Stimulated activated naive CD8-positive, alpha-beta T cell treated with anti-CD3 and anti-CD28 coated beads, Interleukin-15, Interleukin-2, amounts not matched to agents 100 ng/mL and 50 ng/mL, for 24 hours (primary cell): ENCODE results near the gene L3MBTL4.

Source experiments
- H3K27ac Mint-ChIP-seq: one replicate; pipeline ENCODE4 v1.8.0; 2021; ENCODE audit warnings: mild to moderate bottlenecking, mixed read lengths
- H3K27me3 Mint-ChIP-seq: one replicate; pipeline ENCODE4 v1.8.0; 2021; ENCODE audit warnings: mixed read lengths
- H3K36me3 Mint-ChIP-seq: one replicate; pipeline ENCODE4 v1.8.0; 2021; ENCODE audit warnings: low read depth, mixed read lengths
- H3K4me1 Mint-ChIP-seq: one replicate; pipeline ENCODE4 v1.8.0; 2021; ENCODE audit warnings: low read depth, mixed read lengths
- H3K4me3 Mint-ChIP-seq: one replicate; pipeline ENCODE4 v1.8.0; 2021; ENCODE audit warnings: mild to moderate bottlenecking, mixed read lengths
- H3K9me3 Mint-ChIP-seq: one replicate; pipeline ENCODE4 v1.8.0; 2021; ENCODE audit warnings: mixed read lengths

L3MBTL4 gene

DNA sequence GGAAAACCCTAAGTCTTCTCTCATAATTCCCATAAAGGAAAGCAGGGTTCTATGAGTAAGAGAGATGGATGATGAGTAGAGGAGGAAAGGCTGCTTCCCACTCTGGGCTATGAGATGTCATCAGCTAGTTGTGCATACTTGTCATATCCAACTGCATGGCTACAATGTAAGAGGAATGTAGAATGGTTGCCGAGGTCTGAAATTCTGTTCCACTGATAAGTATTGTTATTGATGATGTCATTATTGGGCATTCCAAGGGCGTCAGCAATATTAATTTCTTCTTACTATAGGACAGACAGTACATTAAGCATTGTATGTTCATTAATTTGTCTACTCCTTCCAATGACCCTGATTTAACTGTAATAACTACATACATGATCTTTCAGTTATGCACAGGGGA lies 88.1 kb downstream of the L3MBTL4 start:
- H3K9me3 Mint-ChIP-seq, result peaks cover 30% of the 10 kb centered on the region
- H3K36me3 Mint-ChIP-seq, result no peaks in the 10 kb centered on the region
- no peak overlapping the region for H3K27ac Mint-ChIP-seq
- no peaks in the 10 kb centered on the region for H3K4me1 Mint-ChIP-seq
- H3K4me3 Mint-ChIP-seq, result no peak overlapping the region
- H3K27me3 Mint-ChIP-seq, result no peaks in the 10 kb centered on the region

DNA sequence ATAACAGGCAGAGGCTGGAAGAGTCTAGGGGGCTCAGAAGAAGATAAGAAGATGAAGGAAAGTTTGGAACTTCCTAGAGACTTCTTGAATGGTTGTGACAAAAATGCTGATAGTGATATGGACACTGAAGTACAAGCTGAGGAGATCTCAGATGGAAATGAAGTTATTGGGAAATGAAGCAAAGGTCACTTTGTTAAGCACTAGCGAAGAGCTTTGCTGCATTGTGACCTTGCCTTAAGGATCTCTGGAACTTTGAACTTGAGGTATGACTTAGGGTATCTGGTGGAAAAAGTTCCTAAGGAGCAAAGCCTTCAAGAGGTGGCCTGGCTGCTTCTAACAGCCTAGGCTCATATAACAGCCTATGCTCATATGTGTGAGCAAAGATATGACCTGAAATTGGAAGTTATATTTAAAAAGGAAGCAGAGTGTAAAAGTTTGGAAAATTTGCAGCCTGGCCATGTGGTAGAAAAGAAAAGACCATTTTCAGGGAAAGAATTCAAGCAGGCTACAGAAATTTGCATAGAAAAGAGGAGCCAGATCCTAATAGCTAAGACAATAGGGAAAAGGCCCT lies 91.3 kb downstream of the L3MBTL4 start:
- H3K9me3 Mint-ChIP-seq, result peaks cover 36% of the 10 kb centered on the region
- no peaks in the 10 kb centered on the region for H3K27me3 Mint-ChIP-seq
- no peak overlapping the region for H3K4me3 Mint-ChIP-seq
- no peaks in the 10 kb centered on the region for H3K4me1 Mint-ChIP-seq
- no peak overlapping the region for H3K27ac Mint-ChIP-seq
- no peaks in the 10 kb centered on the region for H3K36me3 Mint-ChIP-seq

DNA sequence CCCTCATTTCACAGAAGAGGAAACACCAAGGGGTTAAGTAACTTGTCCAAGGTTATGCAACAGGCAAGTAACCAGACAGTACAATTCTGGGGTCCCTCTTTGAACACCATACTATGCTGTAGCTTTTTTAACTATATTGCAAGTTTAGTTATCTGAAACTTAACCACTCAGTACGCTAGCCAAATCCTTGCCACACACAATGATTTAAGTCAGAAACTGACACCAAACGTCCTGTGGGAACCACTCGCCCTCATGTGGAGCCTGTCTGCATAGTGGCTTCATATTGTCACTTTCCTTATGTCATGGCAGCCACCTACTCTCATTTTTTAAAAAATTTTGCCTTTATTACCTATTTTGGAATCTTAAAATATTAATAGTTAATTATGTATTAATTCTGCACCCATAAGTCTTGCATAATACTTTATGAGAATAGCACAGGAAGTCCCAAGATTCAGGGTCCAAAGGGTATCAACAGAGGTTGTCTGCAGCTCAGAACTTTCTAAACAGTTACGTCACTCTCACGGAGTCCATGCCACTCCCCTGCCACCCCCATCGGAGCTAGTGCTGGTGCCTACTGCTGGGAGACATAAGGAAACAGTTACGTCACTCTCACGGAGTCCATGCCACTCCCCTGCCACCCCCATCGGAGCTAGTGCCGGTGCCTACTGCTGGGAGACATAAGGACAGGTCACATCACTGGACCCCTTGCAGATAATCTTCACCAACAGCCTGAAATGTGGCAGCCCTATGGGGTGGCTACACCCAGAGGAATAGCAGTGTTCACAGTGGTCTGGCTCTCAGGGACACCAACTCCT lies 99.0 kb downstream of the L3MBTL4 start:
- no peaks in the 10 kb centered on the region for H3K36me3 Mint-ChIP-seq
- no peak overlapping the region for H3K4me3 Mint-ChIP-seq
- H3K27me3 Mint-ChIP-seq, result no peaks in the 10 kb centered on the region
- peaks cover 16% of the 10 kb centered on the region for H3K9me3 Mint-ChIP-seq
- no peak overlapping the region for H3K27ac Mint-ChIP-seq
- H3K4me1 Mint-ChIP-seq, result no peaks in the 10 kb centered on the region

DNA sequence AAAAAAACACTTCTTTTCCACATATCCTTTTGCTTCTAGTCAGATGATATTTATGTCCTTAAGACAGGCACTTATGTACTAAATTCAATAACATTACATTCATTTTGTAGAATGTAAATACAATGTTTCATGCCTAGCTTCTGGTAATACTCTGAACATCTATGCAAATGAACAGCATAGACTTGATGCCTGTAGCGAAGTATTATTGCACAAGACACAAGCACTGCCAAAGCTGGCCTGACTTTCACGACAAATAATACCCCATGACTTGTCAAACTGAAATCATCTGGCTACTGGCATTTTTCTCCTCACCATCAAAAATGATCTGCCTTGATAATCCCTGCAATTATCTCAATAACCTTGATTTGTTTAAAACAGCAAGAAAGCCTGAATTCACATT lies 101.3 kb downstream of the L3MBTL4 start:
- Mint-ChIP-seq H3K4me3 (no peak overlapping the region), H3K36me3 (peaks cover 7% of the 10 kb centered on the region), H3K27ac (no peak overlapping the region), H3K27me3 (no peaks in the 10 kb centered on the region), H3K9me3 (peaks cover 13% of the 10 kb centered on the region), H3K4me1 (no peaks in the 10 kb centered on the region)

DNA sequence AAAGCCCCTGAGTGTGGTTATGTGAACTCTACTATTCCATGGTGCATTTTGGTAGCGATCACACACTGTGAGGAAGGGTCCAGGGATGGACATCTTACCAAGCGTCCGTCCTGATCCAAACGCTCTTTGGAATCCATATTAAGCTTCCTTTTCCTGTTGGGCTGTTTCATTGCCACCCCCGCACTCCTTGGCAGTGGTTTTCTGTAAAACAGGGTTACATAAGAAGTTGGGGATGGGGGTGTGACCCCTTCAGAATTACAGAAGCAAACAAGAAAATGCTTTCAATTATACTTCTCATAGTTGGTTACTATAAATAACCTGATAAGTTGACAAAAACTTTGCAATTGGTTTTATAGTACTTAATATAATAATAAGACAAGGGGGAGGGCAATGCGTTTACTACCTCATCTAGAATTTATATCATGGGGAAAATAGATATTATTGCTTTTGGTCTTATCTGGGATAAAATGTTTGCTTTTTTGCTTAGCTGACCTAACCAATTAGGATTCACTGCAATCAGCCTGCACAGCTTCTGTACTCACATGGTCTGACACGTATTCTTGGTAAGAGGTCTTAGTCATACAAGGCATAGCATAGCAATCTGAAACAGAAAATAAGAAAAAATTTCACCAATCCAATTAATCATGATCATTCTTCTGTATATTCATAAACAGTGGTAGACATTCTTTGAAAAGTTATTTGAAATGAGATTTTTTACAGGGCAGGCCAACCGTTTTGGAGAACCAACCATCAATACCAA lies 103.1 kb downstream of the L3MBTL4 start:
- Mint-ChIP-seq H3K27ac (no peak overlapping the region), H3K36me3 (peaks cover 9% of the 10 kb centered on the region), H3K27me3 (no peaks in the 10 kb centered on the region), H3K9me3 (peaks cover 16% of the 10 kb centered on the region), H3K4me3 (no peak overlapping the region), H3K4me1 (no peaks in the 10 kb centered on the region)

DNA sequence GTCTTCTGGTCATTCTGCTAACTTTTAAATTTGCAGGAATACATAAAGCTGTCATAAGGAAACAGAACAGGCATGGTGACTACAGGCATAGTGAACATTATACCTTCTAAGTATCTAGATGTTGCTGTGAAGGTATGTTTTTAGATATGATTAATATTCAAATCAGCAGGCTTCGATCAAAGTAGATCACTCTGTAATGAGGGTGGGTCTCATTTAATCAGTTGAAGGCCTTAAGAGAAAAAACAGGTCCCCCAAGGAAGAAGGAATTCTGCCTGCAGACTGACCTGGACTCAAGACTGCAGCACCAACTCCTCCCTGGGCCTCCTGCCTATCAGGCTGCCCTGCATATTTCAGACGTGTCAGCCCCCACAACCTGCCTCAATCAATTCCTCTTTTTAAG lies 104.0 kb downstream of the L3MBTL4 start:
- peaks cover 18% of the 10 kb centered on the region for H3K9me3 Mint-ChIP-seq
- peaks cover 9% of the 10 kb centered on the region for H3K36me3 Mint-ChIP-seq
- H3K27ac Mint-ChIP-seq, result no peak overlapping the region
- H3K27me3 Mint-ChIP-seq, result no peaks in the 10 kb centered on the region
- H3K4me1 Mint-ChIP-seq, result no peaks in the 10 kb centered on the region
- no peak overlapping the region for H3K4me3 Mint-ChIP-seq

DNA sequence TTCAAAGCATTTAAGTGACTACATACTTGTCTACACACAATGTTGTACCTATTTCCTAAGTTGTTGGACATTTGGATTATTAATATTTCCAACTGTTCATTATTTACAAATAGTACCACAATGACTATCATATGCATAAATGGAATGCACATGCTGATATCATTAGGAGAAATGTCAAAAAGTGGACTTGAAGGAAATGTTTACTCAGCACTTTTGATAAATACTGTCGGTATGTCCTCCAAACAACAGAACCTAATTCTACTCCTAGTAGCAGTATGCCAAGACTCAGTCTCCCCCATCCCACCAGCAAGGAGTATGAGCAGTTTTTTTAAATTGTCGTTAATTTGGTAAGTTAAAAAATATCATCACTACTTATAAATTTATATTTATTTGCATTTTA lies 116.8 kb downstream of the L3MBTL4 start:
- Mint-ChIP-seq H3K4me1 (peaks cover 5% of the 10 kb centered on the region), H3K36me3 (no peaks in the 10 kb centered on the region), H3K27me3 (no peaks in the 10 kb centered on the region), H3K27ac (no peak overlapping the region), H3K9me3 (no peaks in the 10 kb centered on the region), H3K4me3 (no peak overlapping the region)

DNA sequence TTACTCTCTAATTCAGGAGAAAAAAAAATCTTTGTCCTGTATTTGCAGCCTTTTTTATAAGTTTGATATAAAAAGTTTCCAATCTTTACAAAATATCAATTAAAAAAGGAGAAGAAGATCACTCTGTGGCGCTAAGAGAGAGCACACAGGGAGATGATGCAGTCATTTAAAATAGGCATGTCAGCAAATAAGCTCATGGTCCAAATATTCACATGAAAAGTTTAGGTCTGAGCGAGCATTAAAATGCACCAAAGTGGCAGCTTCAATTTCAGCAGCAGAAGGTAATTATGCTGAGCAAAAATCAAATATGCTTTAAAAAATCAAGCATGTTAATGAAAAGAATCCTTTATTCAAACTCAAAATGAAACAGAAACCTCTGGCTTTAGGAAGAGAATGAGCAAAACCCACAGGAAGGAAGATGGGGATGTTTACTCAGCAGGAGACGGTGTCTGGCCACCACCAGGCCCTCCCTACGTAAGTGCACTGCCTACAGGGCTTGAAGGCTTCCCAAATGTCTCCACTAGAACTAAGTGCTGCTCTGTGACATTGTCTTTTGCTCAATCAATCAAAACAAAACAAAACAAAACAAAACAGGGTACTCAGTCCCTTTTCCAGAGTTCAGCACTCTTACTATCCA lies 120.4 kb downstream of the L3MBTL4 start:
- Mint-ChIP-seq H3K4me3 (no peak overlapping the region), H3K9me3 (no peaks in the 10 kb centered on the region), H3K36me3 (no peaks in the 10 kb centered on the region), H3K4me1 (peaks cover 5% of the 10 kb centered on the region), H3K27ac (peak overlapping the region; percentile 17), H3K27me3 (no peaks in the 10 kb centered on the region)

DNA sequence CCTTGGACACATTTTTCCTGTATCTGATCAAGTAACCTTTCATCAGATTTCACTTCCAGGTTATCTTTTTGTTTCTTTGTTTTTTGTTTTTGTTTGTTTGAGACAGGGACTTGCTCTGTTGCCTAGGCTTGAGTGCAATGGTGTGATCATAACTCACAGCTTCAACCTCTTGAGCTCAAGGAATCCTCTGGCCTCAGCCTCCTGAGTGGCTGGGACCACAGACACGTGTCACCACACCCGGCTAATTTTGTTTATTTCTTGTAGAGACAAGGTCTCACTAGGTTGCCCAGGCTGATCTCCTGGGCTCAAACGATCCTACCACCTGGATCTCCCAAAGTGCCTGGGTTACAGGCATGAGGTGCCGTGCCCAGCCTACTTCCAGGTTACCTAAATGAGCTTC lies 124.9 kb downstream of the L3MBTL4 start:
- Mint-ChIP-seq H3K4me1 (peaks cover 5% of the 10 kb centered on the region), H3K27me3 (no peaks in the 10 kb centered on the region), H3K36me3 (no peaks in the 10 kb centered on the region), H3K4me3 (no peak overlapping the region), H3K9me3 (no peaks in the 10 kb centered on the region), H3K27ac (no peak overlapping the region)

DNA sequence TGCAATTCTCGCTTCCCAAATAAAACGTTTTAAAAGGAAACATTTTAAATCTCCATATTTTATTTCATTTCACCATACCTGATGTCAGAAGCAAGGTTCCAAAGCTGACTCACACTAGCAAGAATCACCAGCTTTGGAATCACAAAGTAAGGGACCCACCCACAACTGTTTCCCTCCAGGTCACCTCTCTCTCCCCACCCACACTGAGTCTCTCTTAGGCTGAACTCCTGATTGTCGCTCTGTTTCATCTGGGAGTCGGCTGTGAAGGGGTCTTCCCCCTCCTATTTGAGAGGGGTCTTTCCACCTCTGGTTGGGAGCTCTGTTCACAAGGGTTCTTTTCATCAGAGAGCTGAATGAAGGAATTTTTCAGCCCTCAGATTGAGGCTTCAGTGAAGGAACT lies 128.1 kb downstream of the L3MBTL4 start:
- no peaks in the 10 kb centered on the region for H3K27me3 Mint-ChIP-seq

DNA sequence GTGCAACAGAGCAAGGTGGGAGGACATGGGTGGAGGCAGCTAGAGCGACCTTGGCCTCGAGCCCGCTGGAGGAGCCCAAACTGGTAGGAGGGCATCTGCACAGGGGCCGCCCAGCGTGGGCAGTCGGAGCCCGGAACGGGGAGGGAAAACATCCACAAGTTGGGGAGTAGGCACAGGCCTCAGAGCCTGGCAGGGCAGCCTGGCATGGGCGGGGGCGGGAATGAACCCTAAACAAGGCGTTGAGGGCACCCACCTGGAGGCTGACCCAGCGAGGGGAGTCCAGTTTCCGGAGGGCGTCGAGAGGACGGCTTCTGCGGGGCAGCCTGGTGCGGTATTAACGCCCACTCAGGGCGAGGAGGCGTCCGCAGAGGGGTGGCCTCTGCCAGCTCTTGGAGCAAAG lies 129.9 kb downstream of the L3MBTL4 start:
- Mint-ChIP-seq H3K27ac (no peak overlapping the region), H3K9me3 (no peaks in the 10 kb centered on the region), H3K4me3 (no peak overlapping the region), H3K4me1 (no peaks in the 10 kb centered on the region), H3K36me3 (no peaks in the 10 kb centered on the region), H3K27me3 (no peaks in the 10 kb centered on the region)

More for the DNA sequence above, 128.1 kb downstream of the L3MBTL4 start:
- Mint-ChIP-seq H3K36me3 (no peaks in the 10 kb centered on the region), H3K27ac (no peak overlapping the region), H3K4me1 (no peaks in the 10 kb centered on the region), H3K9me3 (no peaks in the 10 kb centered on the region), H3K4me3 (no peak overlapping the region)

DNA sequence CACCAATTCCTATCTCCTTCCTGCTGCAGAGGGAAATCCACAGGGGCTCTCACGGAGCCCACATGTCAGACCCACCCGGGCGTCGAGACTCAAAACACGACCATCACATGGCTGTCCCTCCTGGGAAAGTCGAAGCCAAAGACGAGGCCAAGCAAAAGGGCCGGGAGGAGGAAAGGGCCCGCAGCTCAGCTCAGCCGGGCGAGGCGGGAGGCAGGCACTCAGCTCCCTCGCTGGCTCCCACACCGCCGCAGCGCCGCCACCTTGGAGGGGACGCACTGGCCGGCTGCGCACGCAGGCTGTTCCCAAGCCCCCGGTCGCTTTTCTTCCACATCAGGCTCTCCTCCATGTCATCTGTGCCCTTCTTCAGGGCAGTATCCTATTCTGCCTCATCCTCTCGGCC lies 130.4 kb downstream of the L3MBTL4 start:
- no peaks in the 10 kb centered on the region for H3K36me3 Mint-ChIP-seq
- H3K9me3 Mint-ChIP-seq, result no peaks in the 10 kb centered on the region
- no peak overlapping the region for H3K27ac Mint-ChIP-seq
- H3K27me3 Mint-ChIP-seq, result no peaks in the 10 kb centered on the region
- H3K4me3 Mint-ChIP-seq, result no peak overlapping the region
- H3K4me1 Mint-ChIP-seq, result no peaks in the 10 kb centered on the region

DNA sequence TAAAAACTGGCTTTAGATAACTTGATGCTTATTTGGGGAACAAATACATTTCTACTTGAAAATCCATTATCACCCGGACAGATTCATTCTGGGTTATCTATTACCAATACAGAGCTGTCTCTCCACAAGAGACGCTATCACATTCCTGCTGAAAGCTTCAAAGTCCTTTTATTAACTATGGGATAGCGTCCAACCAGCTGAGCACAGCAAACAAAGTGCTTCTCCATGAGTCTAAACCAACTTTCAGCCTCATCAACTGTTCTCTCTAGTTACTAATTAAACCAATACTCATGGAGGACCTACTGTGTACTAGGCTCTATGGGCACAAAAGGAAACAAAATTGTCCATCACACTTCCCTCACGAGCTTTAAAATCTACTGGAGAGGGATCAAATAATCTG lies 132.8 kb downstream of the L3MBTL4 start:
- Mint-ChIP-seq H3K4me3 (no peak overlapping the region), H3K27me3 (no peaks in the 10 kb centered on the region), H3K36me3 (no peaks in the 10 kb centered on the region), H3K4me1 (no peaks in the 10 kb centered on the region), H3K27ac (no peak overlapping the region), H3K9me3 (no peaks in the 10 kb centered on the region)

DNA sequence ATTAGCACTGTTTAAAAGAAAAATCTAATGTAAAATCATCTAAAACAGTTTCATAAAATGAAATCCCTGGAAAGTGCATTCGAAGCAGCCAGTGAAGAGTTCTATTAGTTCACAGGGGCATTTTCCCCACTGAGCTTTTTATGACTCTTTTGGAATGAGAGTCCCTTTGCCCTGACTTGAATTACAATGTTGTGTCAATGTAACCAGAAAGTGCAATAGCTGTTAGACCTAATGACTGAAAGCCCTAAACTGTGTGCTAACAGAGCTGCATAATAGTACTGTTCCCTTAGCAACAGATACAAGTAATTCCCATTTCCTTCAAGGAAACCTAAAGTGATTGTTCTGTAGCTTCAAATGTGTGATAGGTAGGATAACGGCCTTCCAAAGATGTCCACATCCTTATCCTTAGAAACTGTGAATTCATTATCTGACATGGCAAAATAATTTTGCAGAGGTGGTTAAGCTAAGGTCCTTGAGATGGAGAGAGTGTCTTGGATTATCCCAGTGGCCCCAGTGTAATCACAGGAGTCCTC lies 134.4 kb downstream of the L3MBTL4 start:
- Mint-ChIP-seq H3K4me3 (no peak overlapping the region), H3K27me3 (no peaks in the 10 kb centered on the region), H3K27ac (no peak overlapping the region), H3K4me1 (no peaks in the 10 kb centered on the region), H3K36me3 (no peaks in the 10 kb centered on the region), H3K9me3 (no peaks in the 10 kb centered on the region)

DNA sequence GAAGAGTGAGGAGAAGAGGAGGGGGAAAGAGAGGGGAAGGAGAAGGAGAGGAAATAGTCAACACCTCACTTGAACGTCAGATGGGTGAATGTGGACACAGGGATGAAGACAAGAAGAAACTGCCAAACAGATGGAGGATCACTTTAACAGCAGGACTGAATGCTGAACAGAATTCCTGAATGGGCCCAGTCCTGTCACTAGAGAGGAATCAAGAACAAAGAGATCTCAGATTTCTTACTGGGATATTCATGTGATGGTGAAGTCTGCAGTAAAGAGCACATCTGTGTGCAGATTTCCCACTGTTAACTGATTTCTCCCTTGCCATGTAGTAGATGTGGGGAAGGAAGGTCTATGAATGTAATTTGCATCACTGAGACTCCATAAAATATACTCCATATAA lies 135.4 kb downstream of the L3MBTL4 start:
- H3K9me3 Mint-ChIP-seq, result no peaks in the 10 kb centered on the region
- no peaks in the 10 kb centered on the region for H3K4me1 Mint-ChIP-seq
- no peak overlapping the region for H3K4me3 Mint-ChIP-seq
- H3K27me3 Mint-ChIP-seq, result no peaks in the 10 kb centered on the region
- no peaks in the 10 kb centered on the region for H3K36me3 Mint-ChIP-seq
- no peak overlapping the region for H3K27ac Mint-ChIP-seq
